G401 (cell line): ENCODE results near the gene PALMD. TPM values are rescaled to one million over a fixed set of nuclear protein-coding genes. Genes with fewer than 3 reads are reported as not detected.

ENCODE experiments used
- DNase-seq: peaks from one replicate; pipeline ENCODE4 v3.0.0-alpha.2; 2015; ENCODE audit warnings: low spot score
- in situ Hi-C: cut with HindIII; loops from 2 replicates; pipeline ENCODE4 v1.10.0; 2016; ENCODE audit warnings: low sequenced_read_pairs, mixed read lengths
- total RNA-seq: library from RNA; depleted of rRNA; stranded (reverse); fragments of >200 nt; shearing (Covaris generic); gene quantifications from 2 replicates; pipeline ENCODE4 v1.2.3, GENCODE V29; 2014

PALMD gene
- total RNA-seq, 1 experiment from 2014 or later: 56.9 TPM

DNA sequence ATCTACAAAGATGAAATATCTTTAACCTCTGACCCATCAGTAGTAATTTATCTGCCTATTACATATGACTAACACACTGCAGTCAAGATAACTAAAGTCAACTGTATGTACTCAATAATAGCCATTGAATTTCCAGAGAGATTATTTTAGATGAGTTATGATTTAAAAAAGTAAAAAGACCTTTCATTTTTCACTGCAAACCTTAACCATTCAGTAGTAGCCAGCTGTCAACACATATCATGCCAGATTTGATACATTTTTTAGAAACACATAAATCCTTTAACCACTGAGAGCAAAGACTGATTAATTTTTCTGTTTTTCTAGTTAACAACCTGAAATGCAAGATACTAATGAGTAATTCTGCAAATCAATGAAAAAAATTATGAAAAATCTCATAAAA is 31.0 kb downstream of the PALMD start:
- no peak for DNase-seq
- in situ Hi-C loops: no loop called here

DNA sequence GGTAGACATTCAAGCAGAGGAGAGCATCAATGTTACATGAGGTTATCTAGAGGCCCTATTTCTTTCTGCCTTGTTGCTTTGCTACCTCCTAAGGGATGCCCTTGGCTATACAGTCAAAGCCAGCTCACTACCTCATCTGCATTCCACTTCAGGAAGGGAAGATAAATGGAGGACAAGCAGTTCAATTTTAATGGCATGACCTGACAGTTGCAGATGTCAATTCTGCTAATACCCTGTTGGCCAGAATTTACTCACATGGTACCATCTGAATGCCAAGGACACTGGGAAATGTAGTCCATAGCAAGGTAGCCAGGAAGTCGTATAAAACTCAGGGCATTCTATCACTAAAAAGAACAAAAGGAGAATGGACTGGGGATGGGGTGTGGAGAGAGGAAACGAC is 31.5 kb downstream of the PALMD start:
- in situ Hi-C loops: no loop called here
- no peak for DNase-seq

DNA sequence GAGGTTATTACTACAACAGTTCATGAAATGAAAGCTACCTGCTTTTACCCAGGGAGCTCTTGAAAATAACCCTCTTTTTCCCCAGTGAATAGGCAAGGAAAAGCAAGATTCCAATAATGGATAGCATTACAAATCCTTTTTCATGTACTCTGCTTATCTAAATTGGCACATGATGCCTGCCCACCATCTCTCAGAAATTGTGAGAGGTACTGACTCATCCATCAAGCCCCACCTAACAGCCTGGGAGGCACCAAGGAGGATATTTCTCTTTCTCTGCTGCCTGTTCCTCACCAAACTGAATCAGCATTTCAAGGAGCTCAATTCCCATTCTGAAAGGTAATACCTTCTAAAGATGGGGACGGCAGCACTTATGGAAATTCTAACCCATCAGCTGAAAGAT is 34.4 kb downstream of the PALMD start:
- DNase-seq: no peak
- in situ Hi-C loops: no loop called here

DNA sequence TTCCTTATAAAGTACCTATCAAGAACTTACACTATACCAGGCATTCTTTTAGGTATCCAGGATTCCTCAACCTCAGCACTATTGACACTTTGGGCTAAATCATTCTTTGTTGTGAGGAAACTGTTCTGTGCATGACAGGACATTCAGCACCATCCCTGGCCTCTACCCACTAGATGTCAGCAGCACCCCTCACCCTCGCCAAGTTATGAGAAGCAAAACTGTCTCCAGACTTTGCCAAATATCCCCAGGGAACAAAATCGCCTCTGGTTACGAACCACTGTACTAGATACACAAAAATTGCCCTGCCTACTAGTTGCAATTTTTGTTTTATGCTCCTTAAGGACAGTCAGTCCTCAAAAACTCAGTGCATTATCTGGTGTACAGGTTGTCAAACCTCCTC is 35.7 kb downstream of the PALMD start:
- in situ Hi-C loops: no loop called here
- no peak for DNase-seq

DNA sequence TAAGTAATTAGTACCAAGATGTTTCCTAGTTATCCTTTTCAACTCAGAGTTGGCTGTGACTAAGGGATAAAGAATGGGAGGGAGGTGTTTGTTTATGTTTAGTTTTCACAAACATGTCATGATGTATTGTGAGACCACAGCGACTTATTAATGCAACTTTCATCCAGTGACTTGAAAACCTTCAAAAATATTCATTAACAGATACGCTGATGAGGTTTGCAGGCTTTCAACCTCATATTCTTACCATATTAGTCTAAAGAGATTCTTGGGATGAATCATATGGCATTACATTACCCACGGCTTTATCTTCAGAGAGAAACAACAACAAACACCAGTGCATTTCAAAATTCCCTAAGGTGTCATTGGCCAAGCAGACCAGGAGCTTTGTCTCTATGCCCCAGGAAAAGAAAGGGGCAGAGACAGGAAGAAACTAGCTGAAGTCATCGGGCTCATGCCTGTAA is 36.4 kb downstream of the PALMD start:
- in situ Hi-C loops: no loop called here
- no peak for DNase-seq

DNA sequence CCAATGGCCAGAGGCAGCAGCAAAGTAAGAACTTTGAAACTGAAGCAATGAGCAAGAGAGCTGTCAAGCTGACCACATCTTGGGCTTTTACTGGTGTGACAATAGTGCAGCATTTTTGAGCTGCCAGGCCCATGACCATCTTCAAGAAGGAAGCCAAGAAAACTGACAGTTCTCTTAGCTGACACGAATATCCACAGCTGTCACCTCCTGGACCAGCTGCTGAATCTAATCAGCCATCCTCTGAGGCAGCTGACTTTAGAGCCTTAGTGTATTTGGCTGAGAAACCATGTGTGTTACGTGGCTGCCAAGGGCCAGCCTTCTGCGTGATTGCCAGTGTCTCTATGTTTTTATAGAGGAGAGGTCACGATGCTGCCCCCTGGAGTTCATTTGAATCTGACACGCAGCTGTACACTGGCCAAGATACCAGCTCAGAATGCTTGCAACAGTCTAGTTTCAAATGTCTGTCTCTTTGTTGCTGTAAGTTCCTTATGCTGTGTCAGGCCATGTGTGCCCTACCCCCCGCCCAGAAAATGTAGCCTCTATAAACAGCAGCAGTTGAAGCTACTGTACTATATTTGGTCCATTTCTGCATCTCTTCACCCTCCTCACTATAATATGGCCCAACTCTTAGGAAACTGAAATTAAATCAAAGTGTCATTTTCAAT is 39.7 kb downstream of the PALMD start:
- peak; percentile 25 for DNase-seq
- in situ Hi-C loops: no loop called here

DNA sequence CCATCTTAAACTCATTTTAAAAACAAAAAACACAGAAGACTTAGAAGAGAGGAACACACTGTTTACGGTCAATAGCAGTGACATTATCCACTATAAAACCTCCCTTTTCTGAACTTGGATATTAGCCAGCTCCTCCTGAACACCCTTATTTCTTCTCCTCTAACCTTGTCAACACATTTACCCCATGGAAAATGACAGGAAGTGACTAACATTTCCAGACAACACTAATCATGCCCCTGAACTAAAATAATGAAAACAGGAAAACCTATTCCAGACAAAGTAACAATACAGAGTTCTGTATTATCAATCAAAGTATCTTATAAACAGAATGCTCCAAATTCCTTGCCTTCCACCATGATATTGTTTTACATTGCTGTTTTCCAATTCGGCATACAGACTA is 45.3 kb downstream of the PALMD start:
- in situ Hi-C loops: no loop called here
- DNase-seq: no peak

DNA sequence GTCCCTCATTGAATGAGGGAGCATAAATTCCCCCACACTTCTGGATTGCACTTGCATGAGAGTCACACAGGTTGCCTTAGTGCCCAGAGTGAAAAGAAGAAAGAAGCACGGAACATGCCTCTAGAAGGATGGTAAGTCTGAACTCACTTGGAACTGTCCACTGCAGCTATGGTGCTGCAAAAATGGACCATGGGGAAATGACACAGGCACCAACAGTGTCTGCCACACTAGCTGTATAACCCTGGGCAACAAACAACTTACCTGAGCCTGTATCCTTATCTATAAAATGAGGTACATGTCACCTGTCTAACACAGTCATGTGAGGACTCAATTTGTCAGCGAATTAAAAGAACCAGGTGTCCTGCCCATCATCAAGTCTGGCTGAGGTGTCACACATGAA is 50.7 kb downstream of the PALMD start:
- no peak for DNase-seq
- in situ Hi-C loops: no loop called here

DNA sequence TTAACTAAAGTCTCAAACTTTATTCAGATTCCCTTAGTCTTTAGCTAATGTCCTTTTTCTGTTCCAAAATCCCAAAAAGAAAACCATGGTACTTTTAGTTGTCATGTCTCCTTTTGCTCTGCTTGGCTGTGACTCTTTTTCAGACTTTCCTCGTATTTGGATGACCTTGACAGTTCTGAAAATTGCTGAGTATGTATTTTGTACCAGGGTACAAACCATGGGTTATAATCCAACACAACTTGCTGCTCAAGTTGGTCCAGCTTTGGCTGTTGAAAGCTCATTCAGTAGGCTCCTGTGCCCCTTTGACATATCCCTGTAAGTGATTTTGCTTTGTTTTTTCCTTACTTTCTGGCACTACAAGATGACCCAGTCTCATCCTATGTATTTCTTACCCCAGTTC is 51.7 kb downstream of the PALMD start:
- in situ Hi-C loops: no loop called here
- no peak for DNase-seq

DNA sequence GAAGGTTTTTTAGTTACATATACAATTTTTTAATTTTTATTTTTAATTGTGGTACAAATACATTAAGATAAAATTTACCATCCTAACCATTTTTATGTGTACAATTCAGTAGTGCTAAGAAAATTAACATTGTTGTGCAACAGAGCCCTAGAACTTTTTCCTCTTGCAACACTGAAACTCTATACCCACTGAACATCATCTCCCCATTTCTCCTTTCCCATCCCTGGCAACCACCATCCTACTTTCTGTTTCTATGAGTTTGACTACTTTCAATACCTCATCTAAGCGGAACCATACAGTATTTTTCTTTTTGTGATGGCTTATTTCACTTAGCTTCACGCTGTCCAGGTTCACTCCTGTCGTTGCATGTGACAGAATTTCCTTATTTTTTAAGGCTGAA is 54.1 kb downstream of the PALMD start:
- no peak for DNase-seq
- in situ Hi-C loops: no loop called here

DNA sequence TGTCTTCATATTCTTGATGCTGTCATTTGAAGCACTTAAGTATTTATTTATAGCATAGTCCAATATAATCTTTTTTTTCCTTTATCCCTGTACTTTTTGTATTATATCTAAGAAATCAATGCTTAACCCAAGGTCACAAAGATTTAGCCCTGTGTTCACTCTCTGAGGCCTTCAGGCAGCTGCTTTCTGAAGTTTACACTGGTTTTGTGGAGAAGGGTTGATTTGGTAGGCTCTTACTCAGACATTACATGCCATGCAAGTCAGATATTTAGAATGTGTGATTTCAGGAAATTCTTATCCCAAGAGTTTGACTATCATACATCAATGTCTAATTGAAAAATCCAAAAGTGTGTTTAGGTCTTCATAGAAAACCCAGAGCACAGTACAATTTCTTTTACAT is 56.3 kb downstream of the PALMD start:
- in situ Hi-C loops: no loop called here

DNA sequence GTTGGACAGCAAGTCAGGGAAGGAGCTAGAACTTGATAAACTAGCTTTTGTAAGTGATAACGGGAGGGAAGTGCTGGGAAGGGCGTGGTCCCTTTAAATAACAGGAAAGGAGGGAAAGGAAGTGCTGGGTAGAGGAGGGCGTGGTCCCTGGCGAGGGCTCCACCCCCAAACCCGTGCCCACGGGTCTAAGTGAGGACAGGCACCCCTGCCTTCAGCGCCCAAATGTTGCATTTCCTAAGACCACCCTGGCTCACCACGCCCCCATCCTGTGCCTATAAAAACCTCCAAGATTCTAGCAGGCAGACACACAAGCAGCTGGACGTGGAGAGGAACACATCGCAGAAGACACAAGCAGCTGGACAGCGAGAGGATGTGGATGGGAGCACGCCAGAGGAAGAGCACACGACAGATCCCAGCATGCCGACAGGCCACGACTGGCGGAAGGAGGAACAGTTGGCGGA is 58.5 kb downstream of the PALMD start:
- DNase-seq: no peak
- in situ Hi-C loops: no loop called here

More for the DNA sequence above, 56.3 kb downstream of the PALMD start:
- DNase-seq: no peak

DNA sequence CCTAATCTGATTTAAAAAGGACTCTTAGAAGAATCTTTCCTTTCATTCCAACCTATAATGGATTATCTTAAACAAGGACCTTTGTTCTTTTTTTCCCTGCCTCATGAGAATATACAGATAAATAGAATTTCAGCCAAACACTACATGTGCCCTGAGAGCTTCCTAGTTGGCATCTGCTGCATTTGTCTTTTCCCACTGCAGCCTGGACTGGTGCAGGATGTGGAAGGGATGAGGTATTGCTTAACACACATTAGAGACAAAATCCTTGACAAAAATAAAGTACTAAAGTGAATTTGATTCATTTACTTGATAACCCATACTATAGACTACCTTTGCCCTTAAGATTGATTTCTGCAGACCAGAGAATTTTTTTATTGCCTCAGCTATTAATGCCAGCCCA is 59.5 kb downstream of the PALMD start:
- in situ Hi-C loops: no loop called here
- no peak for DNase-seq

DNA sequence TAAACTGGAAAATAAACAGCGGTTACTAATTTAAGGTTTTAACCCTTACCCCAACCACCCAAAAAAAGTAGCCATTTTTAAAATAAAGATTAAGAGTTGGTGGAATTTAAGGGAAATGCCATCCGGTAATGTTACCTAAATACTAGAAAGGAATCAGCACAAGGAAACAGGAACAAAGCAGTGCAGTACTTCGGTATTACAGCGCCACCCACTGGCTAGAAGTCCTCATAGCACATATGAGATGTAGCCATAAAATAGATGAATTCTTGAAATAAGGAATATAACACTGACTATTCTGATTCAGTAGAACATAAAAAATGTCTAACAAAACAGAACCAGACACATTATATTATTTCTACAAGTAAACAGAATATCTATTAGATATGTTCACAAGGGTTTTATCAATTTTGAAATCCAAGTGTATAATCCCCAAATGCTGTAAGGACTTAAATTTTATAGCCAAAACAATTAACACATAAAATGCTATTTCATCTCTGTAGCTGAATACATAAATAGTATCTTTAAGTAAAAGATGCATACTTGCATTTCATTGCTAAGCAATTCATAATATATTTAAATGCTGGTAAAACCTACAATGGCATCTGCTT is 61.7 kb downstream of the PALMD start:
- DNase-seq: peak; percentile 42
- in situ Hi-C loops: no loop called here

DNA sequence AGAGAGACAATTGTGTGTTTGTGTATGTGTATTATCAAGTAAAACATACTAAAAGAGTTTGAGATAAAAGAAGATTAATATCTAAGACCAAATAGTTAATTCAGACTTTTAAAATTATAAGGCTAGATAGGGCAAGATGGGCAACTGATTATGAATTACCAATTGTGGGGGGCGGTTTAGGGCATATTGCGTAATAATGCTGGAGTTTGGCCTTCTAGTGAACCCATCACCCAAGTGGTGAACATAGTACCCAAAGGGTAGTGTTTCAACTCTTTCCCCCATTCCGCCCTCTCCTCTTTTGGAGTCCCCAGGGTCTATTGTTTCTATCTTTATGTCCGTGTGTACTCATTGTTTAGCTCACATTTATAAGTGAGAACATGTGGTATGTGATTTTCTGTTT is 65.1 kb downstream of the PALMD start:
- DNase-seq: no peak
- in situ Hi-C loops: no loop called here

DNA sequence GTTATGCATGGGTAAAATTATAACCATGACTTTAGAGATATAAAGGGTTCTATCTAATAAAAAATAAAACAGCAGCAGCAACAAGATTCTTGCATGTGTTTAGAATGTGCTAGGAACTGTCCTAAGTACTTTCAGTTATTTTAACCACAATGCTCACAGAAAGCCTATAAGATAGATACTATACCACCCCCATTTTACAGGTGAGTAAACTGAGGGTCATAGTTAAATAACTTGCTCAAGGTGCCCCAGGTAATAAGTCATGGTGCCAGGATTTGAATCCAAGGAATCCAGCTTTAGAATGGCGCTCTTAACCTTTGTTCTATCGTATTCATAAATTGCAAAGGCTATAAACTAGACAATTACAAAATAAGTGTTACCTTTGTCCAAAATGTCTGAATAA is 67.1 kb downstream of the PALMD start:
- no peak for DNase-seq
- in situ Hi-C loops: no loop called here

DNA sequence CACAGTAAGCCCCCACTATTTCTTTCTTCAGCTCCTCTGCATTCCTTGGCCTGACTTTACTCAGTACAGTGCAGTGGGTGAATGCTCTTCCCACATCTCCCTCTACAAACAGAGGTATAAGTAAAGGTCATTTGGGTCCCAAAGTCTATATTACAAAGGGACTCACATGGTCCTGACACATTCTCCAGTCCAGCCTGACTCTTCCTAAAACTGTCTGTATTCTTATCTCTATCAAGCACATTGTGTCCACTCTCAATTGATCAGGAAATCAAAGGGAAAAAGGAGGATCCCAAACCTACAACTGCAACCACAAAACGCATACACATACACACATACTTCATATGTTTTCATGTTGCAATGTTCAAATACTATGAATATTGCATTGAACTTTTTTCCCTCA is 71.1 kb downstream of the PALMD start:
- in situ Hi-C loops: no loop called here
- no peak for DNase-seq

DNA sequence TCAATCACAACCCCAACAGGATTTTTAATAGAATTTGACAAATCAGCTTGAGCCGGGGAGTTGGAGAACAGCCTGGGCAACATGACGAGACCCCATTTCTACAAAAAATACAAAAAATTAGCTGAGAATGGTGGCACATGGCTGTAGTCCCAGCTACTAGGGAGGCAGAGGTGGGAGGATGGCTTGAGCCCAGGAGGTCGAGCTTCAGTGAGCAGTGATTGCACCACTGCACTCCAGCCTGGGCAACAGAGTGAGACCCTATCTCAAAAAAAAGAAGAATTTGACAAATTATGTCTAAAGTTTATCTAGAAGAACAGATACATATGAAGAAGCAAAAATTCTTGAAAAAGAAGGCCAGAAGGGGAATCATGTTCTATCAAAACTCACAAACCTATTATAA is 77.3 kb downstream of the PALMD start:
- in situ Hi-C loops: no loop called here
- DNase-seq: no peak

DNA sequence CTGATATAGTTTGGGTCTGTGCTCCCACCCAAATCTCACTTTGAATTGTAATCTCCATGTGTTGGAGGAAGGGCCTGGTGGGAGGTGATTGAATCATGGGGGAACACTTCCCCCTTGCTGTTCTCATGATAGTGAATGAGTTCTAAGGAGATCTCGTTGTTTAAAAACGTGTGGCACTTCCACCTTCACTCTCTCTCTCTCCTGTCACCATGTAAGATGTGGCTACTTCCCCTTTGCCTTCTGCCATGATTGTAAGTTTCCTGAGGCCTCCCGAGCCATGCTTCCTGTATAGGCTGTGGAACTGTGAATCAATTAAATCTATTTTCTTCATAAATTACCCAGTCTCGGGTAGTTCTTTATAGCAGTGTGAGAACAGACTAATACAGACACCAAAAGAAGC is 80.1 kb downstream of the PALMD start:
- in situ Hi-C loops: no loop called here

DNA sequence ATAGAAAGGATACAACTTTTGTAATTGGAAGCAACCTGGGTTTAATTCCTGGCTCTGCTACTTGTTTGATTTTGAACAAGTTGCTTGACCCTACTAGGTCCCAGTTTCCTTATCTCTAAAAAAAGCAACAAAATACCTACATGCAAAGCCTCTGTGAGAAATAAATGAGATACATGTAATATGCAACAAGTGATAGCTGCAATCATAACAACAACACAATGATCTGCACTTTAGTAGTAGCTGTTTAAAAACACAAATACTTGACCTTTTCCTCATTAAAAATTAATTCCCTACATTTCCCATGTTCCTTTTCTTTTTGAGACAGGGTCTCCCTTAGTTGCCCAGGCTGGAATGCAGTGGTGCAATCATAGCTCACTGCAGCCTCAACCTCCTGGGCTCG is 80.5 kb downstream of the PALMD start:
- in situ Hi-C loops: no loop called here
- no peak for DNase-seq

More for the DNA sequence above, 80.1 kb downstream of the PALMD start:
- DNase-seq: no peak

DNA sequence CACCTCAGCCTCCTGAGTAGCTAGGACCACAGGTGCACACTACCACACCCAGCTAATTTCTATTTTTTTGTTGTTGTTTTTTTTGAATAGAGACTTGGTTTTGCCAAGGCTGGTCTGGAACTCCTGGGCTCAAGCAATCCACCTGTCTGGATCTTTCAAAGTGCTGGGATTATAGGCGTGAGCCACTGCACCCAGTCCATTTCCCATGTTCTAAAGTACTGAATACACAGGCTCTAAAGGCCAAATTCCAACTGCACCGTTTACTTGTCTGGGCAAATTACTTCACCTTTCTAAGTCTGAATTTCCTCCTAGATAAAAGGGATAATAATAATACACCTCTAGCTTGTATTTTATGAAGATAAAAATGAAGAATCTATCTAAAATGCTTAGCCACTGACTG is 80.9 kb downstream of the PALMD start:
- in situ Hi-C loops: no loop called here

More for the DNA sequence above, 80.9 kb downstream of the PALMD start:
- DNase-seq: no peak
